ACHN (cell line): ENCODE measurements around the gene LUC7L.
"Not testable (repeated sequence)": the region's sequence is repeated elsewhere in the genome, so short reads cannot be mapped to it uniquely, and the experiment has no call there.

Source experiments
- DNase-seq: peaks from one replicate; pipeline ENCODE4 v3.0.0-alpha.2; 2015
- in situ Hi-C: cut with HindIII; loops from 2 replicates; pipeline ENCODE4 v1.10.0; 2017; ENCODE audit warnings: low sequenced_read_pairs, low pct_ligation_motif_present, low pct_unique_long_range_greater_than_20kb

LUC7L gene

GRCh38 chr16:239948-240277, 10.7 kb upstream of the LUC7L start:
- in situ Hi-C loops: no loop called here
- no peak for DNase-seq

GRCh38 chr16:234468-235305, 5.4 kb upstream of the LUC7L start, which contains the start of gene FAM234A:
TSS of gene FAM234A (plus strand) at chr16:234821. CDS start at chr16:254414, 19,593 bp downstream.
- in situ Hi-C loops: no loop called here
- DNase-seq: peak; percentile 96

- DNase-seq: no peak
- in situ Hi-C loops: no loop called here
Measured at GRCh38 chr16:230949-231348, 1.7 kb upstream of the LUC7L start.

- in situ Hi-C loops, DNase-seq: not testable (repeated sequence)
Measured at GRCh38 chr16:230351-230750, 1.1 kb upstream of the LUC7L start.

- in situ Hi-C loops: no loop called here
- DNase-seq: no peak
Measured at GRCh38 chr16:229731-230281, 557 bp upstream of the LUC7L start.

GRCh38 chr16:228151-228851, 948 bp downstream of the LUC7L start:
- peak; percentile 23 for DNase-seq
- in situ Hi-C loops: no loop called here

GRCh38 chr16:220021-220420, 9.2 kb downstream of the LUC7L start:
- in situ Hi-C loops: no loop called here

GRCh38 chr16:212999-213398, 16.2 kb downstream of the LUC7L start:
- no peak for DNase-seq
- in situ Hi-C loops: no loop called here

More at GRCh38 chr16:220021-220420, 9.2 kb downstream of the LUC7L start:
- no peak for DNase-seq

GRCh38 chr16:211631-212180, 17.5 kb downstream of the LUC7L start:
- in situ Hi-C loops, DNase-seq: not testable (repeated sequence)

GRCh38 chr16:209359-209758, 19.9 kb downstream of the LUC7L start:
- DNase-seq, in situ Hi-C loops: not testable (repeated sequence)

- in situ Hi-C loops, DNase-seq: not testable (repeated sequence)
Measured at GRCh38 chr16:204046-204445, 25.2 kb downstream of the LUC7L start.

GRCh38 chr16:203246-203645, 26.0 kb downstream of the LUC7L start:
- in situ Hi-C loops: no loop called here
- no peak for DNase-seq

- in situ Hi-C loops: no loop called here
- DNase-seq: peak; percentile 48
Measured at GRCh38 chr16:200388-200787, 28.9 kb downstream of the LUC7L start.

- in situ Hi-C loops: no loop called here
- no peak for DNase-seq
Measured at GRCh38 chr16:194516-194915, 34.7 kb downstream of the LUC7L start.

GRCh38 chr16:193441-193840, 35.8 kb downstream of the LUC7L start:
- DNase-seq: no peak
- in situ Hi-C loops: no loop called here

GRCh38 chr16:192686-193085, 36.6 kb downstream of the LUC7L start:
- DNase-seq: no peak
- in situ Hi-C loops: no loop called here

- DNase-seq: no peak
- in situ Hi-C loops: no loop called here
Measured at GRCh38 chr16:191831-192230, 37.4 kb downstream of the LUC7L start.

GRCh38 chr16:189604-190186, 39.6 kb downstream of the LUC7L start:
- no peak for DNase-seq
- in situ Hi-C loops: no loop called here

- no peak for DNase-seq
- in situ Hi-C loops: no loop called here
Measured at GRCh38 chr16:188674-189073, 40.6 kb downstream of the LUC7L start.
